ENCODE results near the gene GFI1B.

The GFI1B gene

DNA sequence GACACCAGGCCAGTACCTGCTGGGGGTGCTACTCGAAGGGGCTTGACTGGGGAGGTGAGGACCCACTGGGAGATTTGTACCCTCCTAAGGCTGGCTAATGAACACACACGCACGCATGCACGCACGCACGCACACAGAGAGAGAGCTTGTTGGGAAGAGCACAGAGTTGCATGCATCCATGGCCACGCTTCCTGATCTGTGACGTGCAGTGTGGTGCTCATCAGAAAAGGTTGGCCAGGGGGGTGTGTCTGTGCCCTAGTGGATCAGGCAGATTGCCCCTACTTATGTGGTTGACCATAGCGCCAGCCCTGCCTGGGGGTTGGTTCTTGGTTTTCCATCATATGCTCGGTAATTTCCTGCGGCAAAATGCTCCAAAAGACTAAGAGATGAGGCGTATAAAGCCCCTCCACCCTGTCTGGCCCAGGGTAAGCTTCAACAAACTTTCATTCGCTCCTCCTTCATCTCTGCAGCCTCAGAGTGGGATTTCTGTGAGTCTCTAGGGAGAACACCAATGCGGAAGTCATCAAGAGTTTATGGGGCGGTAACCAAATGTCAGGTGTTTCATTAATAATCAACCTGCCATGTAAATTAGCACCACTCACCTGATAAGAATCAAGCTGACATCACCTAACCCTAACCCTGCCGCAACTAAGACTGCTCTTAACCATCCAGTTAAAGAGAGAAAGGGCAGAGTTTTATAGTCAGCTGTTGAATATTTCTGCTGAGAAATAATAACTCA, 8.0 kb upstream of the GFI1B start:
- Histone ChIP-seq H3K4me3 (ENCODE audit: low read length) (no peak overlapping the region), H3K27me3 (ENCODE audit: insufficient read depth, low read length) (peaks cover 24% of the 10 kb centered on the region), H3K9ac (ENCODE audit: low read depth, low read length) (no peak overlapping the region), H3K9me3 (ENCODE audit: insufficient read depth, low read depth, low read length) (no peaks in the 10 kb centered on the region), H3K4me1 (ENCODE audit: insufficient read depth, low read length) (no peaks in the 10 kb centered on the region), H3K27ac (ENCODE audit: low read depth, low read length) (no peak overlapping the region), H3K36me3 (ENCODE audit: insufficient read depth, low read length) (no peaks in the 10 kb centered on the region)
- 95% methylated on average over 16 of the region's 16 CpGs for WGBS

DNA sequence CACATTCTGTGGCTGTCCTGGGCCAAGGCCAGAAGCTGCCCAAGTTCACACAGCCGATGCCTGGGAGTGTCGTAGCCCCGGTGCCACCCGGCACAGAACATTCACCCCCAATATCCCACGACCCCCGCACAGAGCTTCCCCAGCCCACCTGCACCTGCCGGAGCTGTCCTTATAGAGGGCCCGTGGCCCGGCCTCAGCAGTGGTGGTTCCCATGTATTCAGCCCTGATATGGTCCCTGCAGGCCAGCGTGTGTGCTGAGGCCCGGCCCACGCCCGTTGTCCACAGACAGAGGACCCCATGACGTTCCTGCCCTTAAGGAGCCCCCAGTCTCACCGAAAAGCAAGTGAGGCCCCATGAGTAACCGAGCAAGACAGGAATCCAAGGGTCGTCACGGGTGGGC, 5.3 kb upstream of the GFI1B start:
- H3K27ac ChIP-seq (ENCODE audit: low read depth, low read length) = no peak overlapping the region
- WGBS = 84% methylated on average over 18 of the region's 18 CpGs
- peaks cover 39% of the 10 kb centered on the region for H3K27me3 ChIP-seq (ENCODE audit: insufficient read depth, low read length)
- H3K36me3 ChIP-seq (ENCODE audit: insufficient read depth, low read length) = no peaks in the 10 kb centered on the region
- no peak overlapping the region for H3K9ac ChIP-seq (ENCODE audit: low read depth, low read length)
- no peaks in the 10 kb centered on the region for H3K4me1 ChIP-seq (ENCODE audit: insufficient read depth, low read length)
- no peaks in the 10 kb centered on the region for H3K9me3 ChIP-seq (ENCODE audit: insufficient read depth, low read depth, low read length)
- H3K4me3 ChIP-seq (ENCODE audit: low read length) = no peak overlapping the region

GRCh38 chr9:132973713-132974112, 4.8 kb upstream of the GFI1B start:
- 94% methylated on average over 5 of the region's 5 CpGs for WGBS

GRCh38 chr9:132975961-132976360, 2.5 kb upstream of the GFI1B start:
- H3K27me3 ChIP-seq (ENCODE audit: insufficient read depth, low read length) = peaks cover 65% of the 10 kb centered on the region
- no peaks in the 10 kb centered on the region for H3K9me3 ChIP-seq (ENCODE audit: insufficient read depth, low read depth, low read length)
- 80% methylated on average over 6 of the region's 6 CpGs for WGBS
- no peak overlapping the region for H3K9ac ChIP-seq (ENCODE audit: low read depth, low read length)
- no peak overlapping the region for H3K27ac ChIP-seq (ENCODE audit: low read depth, low read length)
- no peaks in the 10 kb centered on the region for H3K4me1 ChIP-seq (ENCODE audit: insufficient read depth, low read length)
- no peaks in the 10 kb centered on the region for H3K36me3 ChIP-seq (ENCODE audit: insufficient read depth, low read length)
- H3K4me3 ChIP-seq (ENCODE audit: low read length) = no peak overlapping the region

More at GRCh38 chr9:132973713-132974112, 4.8 kb upstream of the GFI1B start:
- H3K9ac ChIP-seq (ENCODE audit: low read depth, low read length) = no peak overlapping the region
- no peak overlapping the region for H3K27ac ChIP-seq (ENCODE audit: low read depth, low read length)
- H3K27me3 ChIP-seq (ENCODE audit: insufficient read depth, low read length) = peaks cover 45% of the 10 kb centered on the region
- no peaks in the 10 kb centered on the region for H3K4me1 ChIP-seq (ENCODE audit: insufficient read depth, low read length)
- no peaks in the 10 kb centered on the region for H3K9me3 ChIP-seq (ENCODE audit: insufficient read depth, low read depth, low read length)
- no peaks in the 10 kb centered on the region for H3K36me3 ChIP-seq (ENCODE audit: insufficient read depth, low read length)
- no peak overlapping the region for H3K4me3 ChIP-seq (ENCODE audit: low read length)

- Histone ChIP-seq H3K9me3 (ENCODE audit: insufficient read depth, low read depth, low read length) (no peaks in the 10 kb centered on the region), H3K9ac (ENCODE audit: low read depth, low read length) (no peak overlapping the region), H3K4me3 (ENCODE audit: low read length) (no peak overlapping the region), H3K4me1 (ENCODE audit: insufficient read depth, low read length) (no peaks in the 10 kb centered on the region), H3K27me3 (ENCODE audit: insufficient read depth, low read length) (peaks cover 66% of the 10 kb centered on the region), H3K36me3 (ENCODE audit: insufficient read depth, low read length) (no peaks in the 10 kb centered on the region), H3K27ac (ENCODE audit: low read depth, low read length) (no peak overlapping the region)
- 86% methylated on average over 2 of the region's 3 CpGs for WGBS
These were observed 1.9 kb upstream of the GFI1B start for GRCh38 chr9:132976571-132976970.

DNA sequence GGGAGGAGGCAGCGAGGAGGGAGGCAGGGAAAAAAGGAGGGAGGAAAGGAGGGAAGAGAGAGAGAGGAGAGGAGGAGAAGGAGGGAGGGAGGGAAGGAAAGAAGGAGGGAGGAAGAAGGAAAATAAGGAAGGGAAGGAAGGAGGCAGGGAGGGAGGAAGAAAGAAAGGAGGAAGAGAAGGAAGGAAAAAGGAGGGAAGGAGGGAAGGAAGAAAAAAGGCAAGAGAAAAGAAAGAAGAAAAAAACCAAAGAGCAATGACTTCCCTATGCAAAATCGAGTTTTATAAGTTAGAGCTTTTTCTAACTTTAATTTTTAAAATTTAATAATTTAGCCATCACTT, 413 bp upstream of the GFI1B start:
- no peaks in the 10 kb centered on the region for H3K36me3 ChIP-seq (ENCODE audit: insufficient read depth, low read length)
- WGBS = 20% methylated on average over 1 of the region's 2 CpGs
- no peak overlapping the region for H3K9ac ChIP-seq (ENCODE audit: low read depth, low read length)
- H3K9me3 ChIP-seq (ENCODE audit: insufficient read depth, low read depth, low read length) = no peaks in the 10 kb centered on the region
- no peak overlapping the region for H3K27ac ChIP-seq (ENCODE audit: low read depth, low read length)
- H3K4me1 ChIP-seq (ENCODE audit: insufficient read depth, low read length) = no peaks in the 10 kb centered on the region
- H3K27me3 ChIP-seq (ENCODE audit: insufficient read depth, low read length) = peaks cover 64% of the 10 kb centered on the region
- no peak overlapping the region; the same call in 1 of the 2 replicates for H3K4me3 ChIP-seq (ENCODE audit: low read length)

GRCh38 chr9:132980157-132980556, 1.7 kb downstream of the GFI1B start:
- Histone ChIP-seq H3K9ac (ENCODE audit: low read depth, low read length) (no peak overlapping the region), H3K36me3 (ENCODE audit: insufficient read depth, low read length) (no peaks in the 10 kb centered on the region), H3K9me3 (ENCODE audit: insufficient read depth, low read depth, low read length) (no peaks in the 10 kb centered on the region), H3K4me3 (ENCODE audit: low read length) (no peak overlapping the region), H3K4me1 (ENCODE audit: insufficient read depth, low read length) (no peaks in the 10 kb centered on the region), H3K27me3 (ENCODE audit: insufficient read depth, low read length) (peaks cover 47% of the 10 kb centered on the region), H3K27ac (ENCODE audit: low read depth, low read length) (no peak overlapping the region)
- WGBS = 92% methylated on average over 4 of the region's 5 CpGs

GRCh38 chr9:132982458-132982857, 4.0 kb downstream of the GFI1B start:
- H3K27me3 ChIP-seq (ENCODE audit: insufficient read depth, low read length) = peaks cover 34% of the 10 kb centered on the region
- H3K27ac ChIP-seq (ENCODE audit: low read depth, low read length) = no peak overlapping the region
- no peaks in the 10 kb centered on the region for H3K9me3 ChIP-seq (ENCODE audit: insufficient read depth, low read depth, low read length)
- H3K36me3 ChIP-seq (ENCODE audit: insufficient read depth, low read length) = no peaks in the 10 kb centered on the region
- no peaks in the 10 kb centered on the region for H3K4me1 ChIP-seq (ENCODE audit: insufficient read depth, low read length)
- WGBS = 92% methylated on average over 8 of the region's 8 CpGs
- no peak overlapping the region for H3K4me3 ChIP-seq (ENCODE audit: low read length)
- H3K9ac ChIP-seq (ENCODE audit: low read depth, low read length) = no peak overlapping the region

DNA sequence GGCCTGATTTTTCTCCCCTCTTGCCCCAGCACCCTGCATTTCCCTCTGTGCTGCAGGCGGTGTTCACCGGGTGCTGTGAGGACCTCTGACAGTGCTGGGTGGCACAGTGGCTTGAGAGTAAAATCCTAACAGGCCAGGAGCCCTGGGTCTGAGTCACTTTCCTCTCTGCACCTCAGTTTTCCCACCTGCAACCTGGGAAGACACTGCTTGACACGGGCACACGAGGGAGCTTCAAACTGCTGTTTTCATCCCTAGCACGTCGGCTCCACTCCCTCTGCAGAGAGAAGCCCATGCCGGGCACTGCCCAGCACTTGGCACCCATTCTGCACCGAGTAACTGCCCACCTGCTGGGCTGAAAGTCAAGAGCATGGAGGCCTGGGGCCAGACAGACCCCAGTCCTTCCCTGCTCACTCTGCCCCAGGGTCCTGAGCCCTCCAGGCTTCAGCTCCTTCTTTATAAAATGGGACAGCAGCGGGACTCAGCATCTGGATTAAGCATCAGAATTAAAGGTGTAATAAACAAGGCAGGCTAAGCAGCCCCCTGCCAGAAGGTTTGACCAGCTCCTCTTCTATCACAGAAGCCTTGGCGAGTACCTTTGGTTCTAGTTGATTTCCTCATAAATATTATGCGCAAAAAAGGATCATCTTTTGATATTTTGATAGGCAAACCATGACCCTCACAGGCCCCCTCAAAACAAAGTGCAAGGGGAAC, 5.2 kb downstream of the GFI1B start:
- Histone ChIP-seq H3K4me1 (ENCODE audit: insufficient read depth, low read length) (no peaks in the 10 kb centered on the region), H3K36me3 (ENCODE audit: insufficient read depth, low read length) (no peaks in the 10 kb centered on the region), H3K27ac (ENCODE audit: low read depth, low read length) (no peak overlapping the region), H3K4me3 (ENCODE audit: low read length) (no peak overlapping the region), H3K9ac (ENCODE audit: low read depth, low read length) (no peak overlapping the region), H3K27me3 (ENCODE audit: insufficient read depth, low read length) (peaks cover 25% of the 10 kb centered on the region), H3K9me3 (ENCODE audit: insufficient read depth, low read depth, low read length) (no peaks in the 10 kb centered on the region)
- WGBS = 91% methylated on average over 11 of the region's 11 CpGs

GRCh38 chr9:132984202-132985070, 5.9 kb downstream of the GFI1B start:
- Histone ChIP-seq H3K9ac (ENCODE audit: low read depth, low read length) (no peak overlapping the region), H3K36me3 (ENCODE audit: insufficient read depth, low read length) (no peaks in the 10 kb centered on the region), H3K4me1 (ENCODE audit: insufficient read depth, low read length) (no peaks in the 10 kb centered on the region), H3K27me3 (ENCODE audit: insufficient read depth, low read length) (peaks cover 17% of the 10 kb centered on the region), H3K4me3 (ENCODE audit: low read length) (no peak overlapping the region), H3K27ac (ENCODE audit: low read depth, low read length) (no peak overlapping the region), H3K9me3 (ENCODE audit: insufficient read depth, low read depth, low read length) (no peaks in the 10 kb centered on the region)
- WGBS = 89% methylated on average over 20 of the region's 20 CpGs

GRCh38 chr9:132985071-132985350, 6.5 kb downstream of the GFI1B start:
- Histone ChIP-seq H3K4me1 (ENCODE audit: insufficient read depth, low read length) (no peaks in the 10 kb centered on the region), H3K9ac (ENCODE audit: low read depth, low read length) (no peak overlapping the region), H3K27ac (ENCODE audit: low read depth, low read length) (no peak overlapping the region), H3K36me3 (ENCODE audit: insufficient read depth, low read length) (no peaks in the 10 kb centered on the region), H3K27me3 (ENCODE audit: insufficient read depth, low read length) (peaks cover 11% of the 10 kb centered on the region), H3K4me3 (ENCODE audit: low read length) (no peak overlapping the region), H3K9me3 (ENCODE audit: insufficient read depth, low read depth, low read length) (no peaks in the 10 kb centered on the region)
- WGBS = 83% methylated on average over 4 of the region's 4 CpGs

Data from HUES64 (cell line).